ENCODE results near the gene ADARB1.
A peak's percentile ranks its signal among the peaks of the same experiment; 100 is the strongest.

The ADARB1 gene

DNA sequence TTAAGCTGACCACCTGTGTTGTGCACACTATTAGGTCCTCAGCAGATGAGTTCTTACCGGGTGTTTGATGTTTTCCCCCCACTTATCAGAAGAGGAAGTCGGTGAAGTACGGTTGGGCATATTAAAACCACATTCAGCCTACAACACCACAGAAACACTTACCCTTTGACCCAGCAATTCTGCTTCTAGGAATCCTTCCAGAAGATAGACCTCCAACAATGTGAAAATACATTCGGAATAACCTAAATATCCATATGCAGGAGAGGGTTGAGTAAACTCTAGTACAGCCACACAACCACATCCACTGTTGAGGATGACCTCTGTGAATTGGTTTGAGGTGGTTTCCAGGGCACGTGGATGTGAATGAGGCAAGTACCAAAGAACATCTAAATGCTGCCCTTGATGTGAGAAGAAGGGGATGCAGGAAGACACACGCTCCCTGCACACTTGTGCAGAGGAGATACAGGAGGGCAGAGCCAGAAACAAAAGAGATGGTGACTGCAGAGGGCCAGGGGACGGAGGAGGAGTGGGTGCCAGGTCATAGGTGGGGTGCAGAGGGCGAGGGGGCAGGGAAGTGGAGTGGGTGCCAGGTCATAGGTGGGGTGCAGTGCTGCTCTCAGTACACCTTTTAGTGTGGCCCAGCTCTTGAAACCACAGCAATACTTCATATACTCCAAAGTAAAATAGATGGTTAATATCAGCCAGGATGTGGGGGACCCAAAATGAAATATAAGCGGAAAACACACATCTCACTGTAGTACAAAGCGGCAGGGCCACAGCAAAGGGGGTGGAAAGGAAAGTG, 12.8 kb downstream of the ADARB1 start:
- no peaks in the 10 kb centered on the region for H3K9me3 ChIP-seq (ENCODE audit: control insufficient read depth, low read length)
- H3K4me3 ChIP-seq (ENCODE audit: extremely low read depth, insufficient read depth, low read length, poor library complexity, severe bottlenecking): no peak overlapping the region
- peaks cover 3% of the 10 kb centered on the region for H3K4me1 ChIP-seq (ENCODE audit: control insufficient read depth, insufficient read depth, low read length, poor library complexity, severe bottlenecking)
- peaks cover 16% of the 10 kb centered on the region for H3K36me3 ChIP-seq (ENCODE audit: control insufficient read depth, insufficient read depth, low read length)
- 88 to 89% methylated on average over 6 to 8 of the region's 10 CpGs for WGBS, 2 experiments (ENCODE audit: insufficient coverage in 2 of 2)
- no peak overlapping the region for H3K27ac ChIP-seq (ENCODE audit: low read depth, low read length, severe bottlenecking)

DNA sequence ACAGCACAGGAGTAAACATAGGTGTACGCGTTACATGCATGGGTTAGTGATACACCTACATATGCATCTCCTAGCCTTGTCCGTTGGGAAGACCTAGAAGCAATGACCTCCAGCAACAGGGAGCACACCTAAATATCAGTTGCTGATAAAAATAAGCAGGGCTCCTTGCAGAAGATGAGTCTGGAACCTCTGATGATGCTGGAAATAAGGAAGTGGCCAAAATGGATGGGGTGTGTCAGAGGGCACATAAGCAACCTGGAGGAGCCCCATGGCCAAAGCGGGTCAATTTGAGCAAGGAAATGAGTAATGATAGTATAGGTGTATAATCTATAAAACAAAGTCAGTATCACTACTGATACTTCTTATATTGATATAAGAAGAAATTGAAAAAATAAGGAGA, 13.7 kb downstream of the ADARB1 start:
- WGBS, 2 experiments (ENCODE audit: insufficient coverage in 2 of 2): no CpG with 5 or more reads among the region's 4 CpGs
- Histone ChIP-seq H3K4me3 (ENCODE audit: extremely low read depth, insufficient read depth, low read length, poor library complexity, severe bottlenecking) (no peak overlapping the region), H3K4me1 (ENCODE audit: control insufficient read depth, insufficient read depth, low read length, poor library complexity, severe bottlenecking) (peaks cover 8% of the 10 kb centered on the region), H3K9me3 (ENCODE audit: control insufficient read depth, low read length) (no peaks in the 10 kb centered on the region), H3K36me3 (ENCODE audit: control insufficient read depth, insufficient read depth, low read length) (peaks cover 7% of the 10 kb centered on the region), H3K27ac (ENCODE audit: low read depth, low read length, severe bottlenecking) (no peak overlapping the region)

DNA sequence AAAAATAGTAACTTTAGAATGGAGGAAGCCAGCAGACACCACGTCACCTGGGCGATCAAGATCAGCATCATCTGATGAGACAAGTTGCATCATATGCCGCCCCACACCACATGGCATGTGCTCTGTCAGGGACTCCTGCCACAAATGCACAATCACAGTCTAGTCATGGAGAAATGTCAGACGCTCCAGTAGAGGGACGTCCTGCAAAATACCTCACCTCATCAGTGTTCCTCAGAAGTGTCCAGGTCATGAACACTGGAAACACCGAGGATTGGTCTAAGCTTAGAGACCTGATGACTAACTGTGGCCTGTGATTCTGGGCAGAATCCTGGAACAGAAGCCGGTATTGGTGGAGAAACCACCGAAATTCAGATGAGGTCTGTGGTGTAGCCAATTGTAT, 14.3 kb downstream of the ADARB1 start:
- WGBS, 2 experiments (ENCODE audit: insufficient coverage in 2 of 2): 98 to 100% methylated on average over 6 to 7 of the region's 8 CpGs
- H3K27ac ChIP-seq (ENCODE audit: low read depth, low read length, severe bottlenecking): no peak overlapping the region

DNA sequence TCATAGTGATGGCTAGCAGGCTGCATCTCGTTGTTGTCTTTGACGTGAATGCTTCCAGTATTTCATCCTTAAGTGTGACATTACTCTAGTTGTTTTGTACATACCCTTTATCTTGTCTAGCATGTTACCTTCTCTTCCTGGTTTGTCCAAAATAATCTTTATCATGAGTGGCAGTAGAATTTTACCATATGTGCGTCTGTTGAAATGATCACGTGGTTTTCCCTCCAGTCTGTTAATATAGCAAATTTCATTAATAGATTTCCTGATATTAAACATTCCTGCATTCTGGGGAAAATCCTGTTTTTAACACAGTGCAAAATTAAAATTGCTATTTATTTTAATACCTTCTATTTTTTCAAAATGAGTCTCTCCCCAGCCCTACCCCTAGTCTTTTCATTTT, 15.6 kb downstream of the ADARB1 start:
- Histone ChIP-seq H3K9me3 (ENCODE audit: control insufficient read depth, low read length) (no peaks in the 10 kb centered on the region), H3K4me3 (ENCODE audit: extremely low read depth, insufficient read depth, low read length, poor library complexity, severe bottlenecking) (no peak overlapping the region), H3K4me1 (ENCODE audit: control insufficient read depth, insufficient read depth, low read length, poor library complexity, severe bottlenecking) (peaks cover 16% of the 10 kb centered on the region), H3K36me3 (ENCODE audit: control insufficient read depth, insufficient read depth, low read length) (no peaks in the 10 kb centered on the region), H3K27ac (ENCODE audit: low read depth, low read length, severe bottlenecking) (no peak overlapping the region)
- 89% methylated on average over 2 of the region's 4 CpGs; no CpG with 5 or more reads in 1 of the 2 experiments for WGBS, 2 experiments (ENCODE audit: insufficient coverage in 2 of 2)

More for the DNA sequence above, 14.3 kb downstream of the ADARB1 start:
- H3K36me3 ChIP-seq (ENCODE audit: control insufficient read depth, insufficient read depth, low read length): peaks cover under 1% of the 10 kb centered on the region
- H3K4me3 ChIP-seq (ENCODE audit: extremely low read depth, insufficient read depth, low read length, poor library complexity, severe bottlenecking): no peak overlapping the region
- H3K9me3 ChIP-seq (ENCODE audit: control insufficient read depth, low read length): no peaks in the 10 kb centered on the region
- H3K4me1 ChIP-seq (ENCODE audit: control insufficient read depth, insufficient read depth, low read length, poor library complexity, severe bottlenecking): peaks cover 13% of the 10 kb centered on the region

DNA sequence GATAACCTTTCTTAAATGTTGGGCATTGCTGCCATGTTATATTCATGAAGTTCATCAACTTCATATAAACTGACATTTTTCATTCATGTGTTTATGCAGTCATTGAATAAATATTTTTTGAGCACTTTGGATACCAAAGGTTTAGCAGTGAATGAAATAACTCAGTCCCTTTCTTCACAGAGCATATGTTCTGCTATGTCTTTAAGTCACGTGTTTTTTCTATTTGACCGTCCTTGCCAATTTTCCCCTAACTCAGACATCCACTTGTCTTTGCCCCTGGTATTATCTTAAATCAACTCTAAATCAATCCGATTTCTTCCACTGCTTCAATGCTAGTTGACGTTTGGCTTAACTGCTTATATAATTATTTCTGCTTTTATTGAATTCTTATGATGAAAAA, 16.6 kb downstream of the ADARB1 start:
- Histone ChIP-seq H3K4me3 (ENCODE audit: extremely low read depth, insufficient read depth, low read length, poor library complexity, severe bottlenecking) (no peak overlapping the region), H3K27ac (ENCODE audit: low read depth, low read length, severe bottlenecking) (no peak overlapping the region), H3K36me3 (ENCODE audit: control insufficient read depth, insufficient read depth, low read length) (no peaks in the 10 kb centered on the region), H3K4me1 (ENCODE audit: control insufficient read depth, insufficient read depth, low read length, poor library complexity, severe bottlenecking) (peaks cover 26% of the 10 kb centered on the region), H3K9me3 (ENCODE audit: control insufficient read depth, low read length) (no peaks in the 10 kb centered on the region)
- WGBS, 2 experiments (ENCODE audit: insufficient coverage in 2 of 2): 100% methylated on average over 2 of the region's 4 CpGs

DNA sequence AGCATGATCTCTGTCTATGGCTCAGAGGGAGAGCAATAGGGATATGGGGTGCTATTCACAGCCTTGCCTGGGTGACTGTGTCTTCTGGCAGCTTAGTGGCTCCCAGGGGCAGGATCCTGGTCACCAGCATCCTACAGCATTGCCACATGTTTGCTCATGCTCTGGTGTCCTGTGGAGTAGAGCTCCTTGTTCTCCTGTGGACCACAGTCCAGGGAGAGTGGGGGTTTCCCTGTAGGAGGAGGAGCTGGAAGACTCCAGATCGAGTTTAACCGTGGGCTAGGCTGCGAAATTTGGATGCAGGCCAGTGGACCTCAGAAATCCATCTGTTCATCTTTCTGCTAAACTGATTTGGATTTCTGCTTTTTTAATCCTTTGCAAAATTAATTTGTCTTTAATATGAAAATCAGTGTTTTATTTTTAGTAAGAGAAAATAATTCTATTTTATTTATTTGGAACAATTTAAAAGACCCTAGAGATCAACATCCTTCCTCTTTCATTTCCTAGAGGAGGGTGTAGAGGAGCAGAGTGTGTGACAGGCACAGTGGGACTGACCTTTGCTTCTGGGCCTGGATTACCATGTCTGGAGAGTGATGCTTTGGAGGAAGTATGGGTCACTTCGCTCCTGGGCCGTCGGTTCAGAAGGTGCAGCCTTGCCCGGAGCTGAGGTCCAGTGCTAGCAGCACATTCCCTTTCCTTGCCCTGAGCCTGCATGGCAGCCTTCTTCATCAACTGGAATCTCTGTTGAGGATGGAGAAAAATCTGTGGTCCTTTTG, 17.4 kb downstream of the ADARB1 start:
- WGBS, 2 experiments (ENCODE audit: insufficient coverage in 2 of 2): 96 to 97% methylated on average over 4 to 6 of the region's 7 CpGs
- Histone ChIP-seq H3K9me3 (ENCODE audit: control insufficient read depth, low read length) (no peaks in the 10 kb centered on the region), H3K4me1 (ENCODE audit: control insufficient read depth, insufficient read depth, low read length, poor library complexity, severe bottlenecking) (peaks cover 28% of the 10 kb centered on the region), H3K36me3 (ENCODE audit: control insufficient read depth, insufficient read depth, low read length) (no peaks in the 10 kb centered on the region), H3K4me3 (ENCODE audit: extremely low read depth, insufficient read depth, low read length, poor library complexity, severe bottlenecking) (no peak overlapping the region), H3K27ac (ENCODE audit: low read depth, low read length, severe bottlenecking) (no peak overlapping the region)

DNA sequence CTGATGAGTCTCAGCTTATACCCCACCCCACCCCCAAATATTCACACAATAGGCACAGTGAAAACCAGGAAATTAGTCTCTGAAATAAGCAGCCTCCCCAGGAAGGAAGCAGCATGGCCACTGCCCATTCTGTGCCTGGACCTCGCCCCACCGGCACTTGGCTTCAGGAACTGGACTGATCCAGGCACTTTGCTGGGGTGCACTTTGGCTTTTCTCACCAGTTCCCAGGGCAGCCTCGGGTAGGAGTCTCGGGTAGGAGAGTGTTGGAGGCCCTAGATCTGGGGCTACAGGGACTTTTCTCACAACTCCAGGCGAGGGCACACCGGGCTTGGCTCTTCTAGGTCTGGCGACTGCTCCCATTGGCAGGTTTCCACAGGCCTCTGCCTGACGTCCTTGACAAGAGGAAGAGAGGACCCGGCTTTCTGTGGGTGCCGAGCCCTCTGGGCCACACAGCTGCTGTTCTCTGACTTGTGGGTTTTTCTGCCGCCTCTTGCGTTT, 18.7 kb downstream of the ADARB1 start:
- no peaks in the 10 kb centered on the region for H3K9me3 ChIP-seq (ENCODE audit: control insufficient read depth, low read length)
- no peaks in the 10 kb centered on the region for H3K36me3 ChIP-seq (ENCODE audit: control insufficient read depth, insufficient read depth, low read length)
- no peak overlapping the region for H3K4me3 ChIP-seq (ENCODE audit: extremely low read depth, insufficient read depth, low read length, poor library complexity, severe bottlenecking)
- WGBS, 2 experiments (ENCODE audit: insufficient coverage in 2 of 2): 90 to 95% methylated on average over 9 to 10 of the region's 12 CpGs
- H3K27ac ChIP-seq (ENCODE audit: low read depth, low read length, severe bottlenecking): no peak overlapping the region
- peaks cover 28% of the 10 kb centered on the region for H3K4me1 ChIP-seq (ENCODE audit: control insufficient read depth, insufficient read depth, low read length, poor library complexity, severe bottlenecking)

DNA sequence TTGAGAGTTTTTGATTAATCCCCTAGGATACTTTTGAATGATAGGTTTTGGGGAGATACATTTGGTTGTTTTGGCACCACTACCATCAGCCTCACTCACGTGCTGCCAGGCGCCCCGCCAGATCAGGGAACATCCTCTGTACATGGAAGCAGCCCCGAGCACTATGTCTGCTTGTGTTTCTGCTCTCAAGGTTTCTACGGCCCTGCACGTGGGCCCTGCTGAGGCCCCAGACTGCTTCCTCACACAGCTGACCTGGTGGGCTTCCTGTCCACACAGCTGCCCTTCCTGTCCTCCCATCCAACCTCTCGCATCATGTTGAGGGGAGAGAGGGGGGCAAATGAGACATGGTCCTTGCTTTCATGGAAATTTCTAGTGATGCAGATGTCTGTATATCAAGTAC, 20.0 kb downstream of the ADARB1 start:
- H3K27ac ChIP-seq (ENCODE audit: low read depth, low read length, severe bottlenecking): no peak overlapping the region
- peaks cover 28% of the 10 kb centered on the region for H3K4me1 ChIP-seq (ENCODE audit: control insufficient read depth, insufficient read depth, low read length, poor library complexity, severe bottlenecking)
- no peak overlapping the region for H3K4me3 ChIP-seq (ENCODE audit: extremely low read depth, insufficient read depth, low read length, poor library complexity, severe bottlenecking)
- no peaks in the 10 kb centered on the region for H3K36me3 ChIP-seq (ENCODE audit: control insufficient read depth, insufficient read depth, low read length)
- WGBS, 2 experiments (ENCODE audit: insufficient coverage in 2 of 2): 89 to 96% methylated on average over 4 to 5 of the region's 7 CpGs
- H3K9me3 ChIP-seq (ENCODE audit: control insufficient read depth, low read length): no peaks in the 10 kb centered on the region

DNA sequence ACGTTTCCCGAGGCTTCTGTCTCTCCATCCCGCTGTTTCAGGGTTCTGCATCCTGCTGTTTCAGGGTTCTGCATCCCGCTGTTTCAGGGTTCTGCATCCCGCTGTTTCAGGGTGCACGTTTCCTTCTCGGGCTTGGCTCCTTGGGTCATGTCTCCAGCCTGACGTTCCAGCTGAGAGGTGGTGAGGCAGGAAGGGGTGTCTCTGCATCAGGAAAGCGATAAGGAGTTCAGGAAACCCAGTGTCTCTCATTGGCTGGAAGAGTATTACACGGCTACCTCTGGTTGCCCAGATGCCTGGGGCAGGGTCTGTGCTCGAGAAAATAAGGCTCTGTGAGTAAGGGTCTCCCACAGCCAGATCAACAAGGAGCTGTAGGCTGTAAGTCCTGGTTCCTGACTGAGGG, 21.1 kb downstream of the ADARB1 start:
- 85 to 94% methylated on average over 4 to 11 of the region's 11 CpGs for WGBS, 2 experiments (ENCODE audit: insufficient coverage in 2 of 2)
- Histone ChIP-seq H3K27ac (ENCODE audit: low read depth, low read length, severe bottlenecking) (peak overlapping the region; percentile 23), H3K36me3 (ENCODE audit: control insufficient read depth, insufficient read depth, low read length) (no peaks in the 10 kb centered on the region), H3K4me1 (ENCODE audit: control insufficient read depth, insufficient read depth, low read length, poor library complexity, severe bottlenecking) (peaks cover 28% of the 10 kb centered on the region), H3K9me3 (ENCODE audit: control insufficient read depth, low read length) (no peaks in the 10 kb centered on the region), H3K4me3 (ENCODE audit: extremely low read depth, insufficient read depth, low read length, poor library complexity, severe bottlenecking) (no peak overlapping the region)

DNA sequence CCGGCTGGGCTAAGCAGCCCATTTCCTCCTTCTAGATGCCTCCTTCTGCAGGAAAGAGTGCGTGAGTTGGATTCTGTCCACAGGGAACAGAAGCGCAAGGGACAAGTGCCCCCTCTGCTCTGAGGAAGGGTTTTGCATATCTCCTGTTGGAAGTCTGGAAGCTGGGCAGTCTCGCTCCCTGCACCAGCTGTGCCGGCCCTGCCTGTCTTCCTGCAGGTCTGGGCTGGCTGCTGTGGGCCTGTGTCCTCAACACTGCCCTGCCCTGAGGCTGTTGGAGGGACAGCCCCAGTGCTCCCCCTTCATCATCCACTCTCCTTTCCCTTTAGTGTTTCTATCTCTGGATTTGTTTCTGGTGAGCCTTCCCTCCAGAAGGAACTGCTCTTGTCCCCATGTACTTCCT, 21.8 kb downstream of the ADARB1 start:
- Histone ChIP-seq H3K27ac (ENCODE audit: low read depth, low read length, severe bottlenecking) (no peak overlapping the region), H3K4me1 (ENCODE audit: control insufficient read depth, insufficient read depth, low read length, poor library complexity, severe bottlenecking) (peaks cover 28% of the 10 kb centered on the region), H3K9me3 (ENCODE audit: control insufficient read depth, low read length) (no peaks in the 10 kb centered on the region), H3K36me3 (ENCODE audit: control insufficient read depth, insufficient read depth, low read length) (no peaks in the 10 kb centered on the region), H3K4me3 (ENCODE audit: extremely low read depth, insufficient read depth, low read length, poor library complexity, severe bottlenecking) (no peak overlapping the region)
- WGBS, 2 experiments (ENCODE audit: insufficient coverage in 2 of 2): 80% methylated on average over 5 of the region's 5 CpGs

Data from mesodermal cell (in vitro differentiated cells).